ENCODE data around the gene COBL.
"Not testable (repeated sequence)": the region's sequence is repeated elsewhere in the genome, so short reads cannot be mapped to it uniquely, and the experiment has no call there.

COBL gene

GRCh38 chr7:51229620-51230323 is 86.8 kb downstream of the COBL start:
- no peak for DNase-seq (ENCODE audit: low spot score)

- DNase-seq (ENCODE audit: low spot score) = no peak
Measured at GRCh38 chr7:51229106-51229537, 87.5 kb downstream of the COBL start.

GRCh38 chr7:51228386-51228958 is 88.1 kb downstream of the COBL start:
- no peak for DNase-seq (ENCODE audit: low spot score)

- DNase-seq (ENCODE audit: low spot score) = no peak
Measured at GRCh38 chr7:51227861-51228260, 88.7 kb downstream of the COBL start.

- DNase-seq (ENCODE audit: low spot score) = no peak
Measured at GRCh38 chr7:51226916-51227535, 89.6 kb downstream of the COBL start.

- DNase-seq (ENCODE audit: low spot score) = no peak
Measured at GRCh38 chr7:51226063-51226755, 90.4 kb downstream of the COBL start.

GRCh38 chr7:51224811-51225595 is 91.6 kb downstream of the COBL start:
- no peak for DNase-seq (ENCODE audit: low spot score)

GRCh38 chr7:51223505-51223904 is 93.1 kb downstream of the COBL start:
- no peak for DNase-seq (ENCODE audit: low spot score)

- DNase-seq (ENCODE audit: low spot score) = no peak
Measured at GRCh38 chr7:51222916-51223315, 93.7 kb downstream of the COBL start.

- DNase-seq (ENCODE audit: low spot score) = no peak
Measured at GRCh38 chr7:51220226-51220625, 96.4 kb downstream of the COBL start.

- no peak for DNase-seq (ENCODE audit: low spot score)
Measured at GRCh38 chr7:51219261-51219988, 97.2 kb downstream of the COBL start.

GRCh38 chr7:51217804-51218203 is 98.8 kb downstream of the COBL start:
- no peak for DNase-seq (ENCODE audit: low spot score)

GRCh38 chr7:51214098-51214497 is 102.5 kb downstream of the COBL start:
- no peak for DNase-seq (ENCODE audit: low spot score)

GRCh38 chr7:51213618-51214017 is 103.0 kb downstream of the COBL start:
- no peak for DNase-seq (ENCODE audit: low spot score)

GRCh38 chr7:51210766-51211165 is 105.8 kb downstream of the COBL start:
- no peak for DNase-seq (ENCODE audit: low spot score)

- DNase-seq (ENCODE audit: low spot score) = no peak
Measured at GRCh38 chr7:51209426-51209825, 107.2 kb downstream of the COBL start.

GRCh38 chr7:51208125-51208524 is 108.5 kb downstream of the COBL start:
- not testable (repeated sequence) for DNase-seq (ENCODE audit: low spot score)

GRCh38 chr7:51198654-51199053 is 118.0 kb downstream of the COBL start:
- DNase-seq (ENCODE audit: low spot score) = no peak

GRCh38 chr7:51190969-51191368 is 125.6 kb downstream of the COBL start:
- DNase-seq (ENCODE audit: low spot score) = no peak

GRCh38 chr7:51189777-51190176 is 126.8 kb downstream of the COBL start:
- DNase-seq (ENCODE audit: low spot score) = no peak

- no peak for DNase-seq (ENCODE audit: low spot score)
Measured at GRCh38 chr7:51188987-51189386, 127.6 kb downstream of the COBL start.

All from hematopoietic multipotent progenitor cell treated with erythropoietin and hydrocortisone succinate and interleukin-3 and kit ligand, for 15 days (in vitro differentiated cells).